HG03558 (cell line): ENCODE measurements around the gene SLPI.

Experiments
- ATAC-seq: cut with Tn5 transposase; IDR thresholded peaks from one replicate; pipeline ENCODE4 v1.9.1; 2021; ENCODE audit warnings: moderate number of reproducible peaks; ENCODE audit not compliant: unreplicated experiment; ENCODE audit errors: extremely low read depth

SLPI gene

GRCh38 chr20:45279992-45280391 lies 25.6 kb upstream of the SLPI start:
- ATAC-seq: no peak

DNA sequence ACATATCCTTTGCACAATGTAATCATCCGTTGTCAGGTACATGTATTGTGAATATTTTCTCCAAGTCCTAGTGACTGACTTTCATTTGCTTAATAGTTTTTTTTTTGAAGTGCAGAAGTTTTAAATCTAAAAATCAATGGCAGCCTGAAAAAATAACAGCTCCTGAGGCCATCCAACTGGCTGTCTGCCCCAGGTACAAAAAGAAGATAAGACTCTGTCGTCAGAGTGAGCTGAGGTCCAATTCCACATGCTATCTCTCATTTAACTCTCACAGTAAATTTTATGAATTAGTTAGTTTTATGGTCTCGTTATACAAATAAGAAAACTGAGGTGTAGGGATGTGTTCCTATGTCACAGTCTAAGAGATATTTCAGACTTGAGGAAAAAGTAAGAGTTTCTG lies 21.0 kb upstream of the SLPI start:
- no peak for ATAC-seq

DNA sequence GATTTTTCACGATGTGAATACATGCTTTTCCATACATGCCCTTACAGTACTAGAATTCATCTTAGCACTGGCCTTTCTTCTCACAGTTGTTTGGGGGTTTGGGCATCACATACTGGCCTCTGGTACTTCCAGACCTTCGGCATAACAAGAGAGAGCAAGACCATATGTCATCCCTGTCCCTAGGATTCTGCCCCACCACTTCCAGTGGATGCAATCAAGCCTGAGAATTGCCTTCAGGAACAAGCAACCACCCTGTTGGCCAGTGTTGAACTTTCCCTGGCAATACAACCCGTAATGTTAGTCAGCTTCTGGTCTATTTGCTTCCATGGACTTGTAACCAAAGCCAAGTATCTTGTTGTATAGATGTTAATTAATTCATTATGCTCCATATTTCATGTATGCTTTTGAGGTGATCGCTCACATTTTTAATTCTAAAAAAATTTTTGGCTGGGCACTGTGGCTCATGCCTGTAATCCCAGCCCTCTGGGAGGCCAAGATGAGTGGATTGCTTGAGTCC lies 15.4 kb upstream of the SLPI start:
- ATAC-seq: no peak

DNA sequence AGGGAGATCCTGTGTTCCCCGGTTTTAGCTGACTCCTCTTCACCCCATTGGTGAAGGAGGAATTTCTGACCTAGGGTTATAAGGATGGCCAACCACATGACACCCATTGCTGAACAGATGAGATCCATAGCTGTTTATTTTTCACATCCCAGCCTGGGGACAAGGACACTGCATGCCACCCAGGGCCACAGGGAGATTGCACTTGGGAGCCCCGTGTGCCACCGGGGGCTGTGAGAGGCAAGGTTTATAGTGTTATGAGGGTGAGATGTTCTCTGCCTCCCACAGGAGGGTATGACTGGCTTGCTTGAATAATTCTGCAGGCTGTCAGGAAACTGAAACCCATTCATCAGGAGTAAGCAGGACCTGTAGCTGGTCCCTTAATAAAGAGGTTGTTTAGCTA lies 14.7 kb upstream of the SLPI start:
- ATAC-seq: no peak

- no peak for ATAC-seq
These were observed 14.2 kb upstream of the SLPI start for GRCh38 chr20:45268531-45268930.

- ATAC-seq: no peak
These were observed 12.6 kb upstream of the SLPI start for GRCh38 chr20:45266977-45267376.

- ATAC-seq: no peak
These were observed 9.3 kb upstream of the SLPI start for GRCh38 chr20:45263556-45264266.

DNA sequence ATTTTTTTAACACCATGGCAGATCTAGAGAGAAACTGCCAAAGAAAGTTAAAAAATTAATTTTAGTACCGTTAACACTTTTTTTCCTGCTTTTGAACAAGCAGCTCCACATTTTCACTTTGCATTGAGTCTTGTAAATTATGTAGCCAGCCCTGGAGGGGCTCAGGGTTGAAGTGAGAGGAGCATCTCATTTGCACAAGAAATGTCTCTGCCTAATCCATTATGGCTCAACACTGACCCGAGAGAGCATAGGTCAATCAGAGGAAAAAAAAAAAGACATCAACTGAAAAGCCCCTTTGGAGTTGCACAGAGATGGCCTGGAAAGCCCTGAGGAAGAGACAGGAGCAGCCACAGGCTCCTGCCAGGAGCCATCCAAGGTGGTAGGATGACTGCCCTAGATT lies 4.3 kb upstream of the SLPI start:
- no peak for ATAC-seq

DNA sequence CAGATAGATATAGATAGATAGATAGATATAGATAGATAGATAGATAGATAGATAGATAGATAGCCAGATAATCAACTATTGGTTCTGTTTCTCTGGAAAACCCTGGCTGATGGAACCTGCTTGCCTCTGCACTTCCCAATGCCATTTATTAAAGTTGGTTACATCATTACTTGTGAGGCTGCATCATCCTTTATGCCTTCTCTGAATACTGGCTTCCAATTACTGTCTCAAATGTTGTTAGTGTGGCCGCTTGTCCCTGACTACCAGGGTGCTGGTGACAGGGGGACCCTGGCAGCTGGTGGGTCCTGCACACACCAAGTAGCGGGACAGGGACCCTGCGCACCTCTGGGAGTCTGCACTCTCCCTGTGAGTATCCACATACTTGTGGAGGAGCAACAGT lies 3.9 kb upstream of the SLPI start:
- ATAC-seq: no peak

DNA sequence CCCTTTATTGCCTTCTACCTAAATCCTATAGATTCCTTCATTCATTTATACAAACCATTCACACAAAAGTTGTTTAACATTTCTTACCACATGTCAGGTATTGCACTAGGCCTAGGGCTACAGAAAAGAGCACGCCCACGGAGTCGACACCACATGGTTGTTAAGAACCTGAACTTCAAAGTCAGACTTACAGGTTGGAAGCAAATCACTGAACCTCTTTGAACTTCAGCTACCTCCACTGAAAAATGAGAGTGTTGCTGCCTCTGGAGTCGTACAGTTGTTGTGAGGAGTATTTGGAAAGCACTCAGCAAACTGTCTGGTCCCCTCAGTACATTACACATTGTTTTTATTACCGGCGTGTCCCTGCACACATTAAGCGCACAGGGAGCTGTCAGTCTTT lies 3.3 kb upstream of the SLPI start:
- ATAC-seq: no peak

- ATAC-seq: no peak
These were observed 2.8 kb upstream of the SLPI start for GRCh38 chr20:45257161-45257560.

DNA sequence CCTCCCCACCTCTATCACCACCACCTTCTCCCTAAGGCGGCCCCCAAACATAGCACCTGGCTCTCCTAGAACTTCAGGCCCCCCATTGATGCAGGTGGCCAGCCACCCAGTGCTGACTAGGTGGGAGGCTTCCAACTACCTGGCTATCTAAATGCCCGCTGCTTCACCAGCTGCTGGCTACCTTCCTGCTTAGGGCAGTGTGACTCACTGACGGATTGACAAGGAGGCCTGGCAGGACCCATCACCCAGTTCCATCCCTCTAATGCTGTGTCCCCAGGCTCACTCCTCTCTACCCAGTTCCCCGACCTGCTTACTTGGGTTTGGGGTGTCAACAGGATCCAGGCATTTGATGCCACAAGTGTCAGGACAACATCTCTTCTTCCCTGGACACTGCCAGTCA lies 1.1 kb downstream of the SLPI start:
- ATAC-seq: no peak

- no peak for ATAC-seq
These were observed 2.3 kb downstream of the SLPI start for GRCh38 chr20:45251884-45252560.

GRCh38 chr20:45248609-45249008 lies 5.8 kb downstream of the SLPI start:
- no peak for ATAC-seq

- ATAC-seq: no peak
These were observed 6.5 kb downstream of the SLPI start for GRCh38 chr20:45247865-45248264.

DNA sequence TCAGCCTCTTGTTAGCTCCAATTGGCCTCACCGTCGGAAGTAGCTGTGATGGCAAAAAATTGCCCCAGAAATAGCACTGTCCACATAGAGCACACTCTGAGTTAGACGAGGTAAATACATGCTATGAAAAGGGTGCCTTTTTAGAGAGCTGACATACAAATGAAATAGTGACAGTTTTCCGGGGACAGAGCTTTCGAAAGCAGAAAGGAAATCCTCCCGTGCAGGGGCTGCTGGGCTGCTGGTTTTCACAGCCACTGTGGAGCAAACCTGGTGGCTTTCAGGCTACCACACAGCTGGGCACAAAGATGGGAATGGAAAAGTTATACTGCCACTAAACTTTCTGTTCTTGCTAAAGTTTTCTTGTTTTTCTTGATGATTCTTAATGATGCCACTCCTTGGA lies 8.3 kb downstream of the SLPI start:
- no peak for ATAC-seq

DNA sequence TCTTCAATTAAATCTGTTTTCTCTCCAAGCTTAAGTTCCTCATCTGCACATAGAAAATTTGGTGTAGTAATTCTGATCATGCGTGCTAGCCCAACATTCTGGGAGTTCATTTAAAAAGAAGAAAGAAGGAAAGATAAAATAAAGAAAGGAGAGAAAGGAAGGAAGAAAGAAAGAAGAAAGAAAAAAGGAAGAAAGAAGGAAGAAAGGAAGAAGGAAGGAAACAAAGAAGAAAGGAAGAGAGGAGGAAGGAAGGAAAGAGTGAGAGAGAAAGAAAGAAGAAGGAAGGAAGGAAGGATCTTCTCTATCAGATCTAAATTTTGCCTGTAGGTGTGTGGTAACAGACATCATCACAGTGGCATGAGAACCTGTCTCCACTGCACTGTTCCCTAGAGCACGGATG lies 16.2 kb downstream of the SLPI start:
- ATAC-seq: no peak

- ATAC-seq: no peak
These were observed 18.4 kb downstream of the SLPI start for GRCh38 chr20:45235995-45236394.

DNA sequence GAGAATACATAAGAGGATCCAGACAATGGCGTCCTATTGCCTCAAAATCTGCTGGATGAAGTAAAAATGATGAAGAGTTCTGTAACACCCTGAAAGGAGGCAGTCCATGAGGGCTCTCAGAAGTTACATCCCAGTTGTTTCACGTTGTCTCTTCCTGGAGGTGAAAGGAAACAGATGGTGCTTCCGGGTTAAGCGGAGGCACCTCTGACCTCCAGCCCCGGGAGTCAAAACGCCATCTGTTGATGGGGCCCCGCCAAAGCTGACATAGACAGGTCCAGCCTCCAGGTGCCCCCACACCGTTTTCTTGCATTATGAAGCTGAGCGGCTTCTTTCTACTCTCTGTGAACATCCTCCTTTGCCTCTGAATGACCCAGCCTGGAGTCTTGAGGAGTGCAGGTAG lies 23.7 kb downstream of the SLPI start:
- ATAC-seq: no peak

- ATAC-seq: no peak
These were observed 24.9 kb downstream of the SLPI start for GRCh38 chr20:45229264-45230056.

DNA sequence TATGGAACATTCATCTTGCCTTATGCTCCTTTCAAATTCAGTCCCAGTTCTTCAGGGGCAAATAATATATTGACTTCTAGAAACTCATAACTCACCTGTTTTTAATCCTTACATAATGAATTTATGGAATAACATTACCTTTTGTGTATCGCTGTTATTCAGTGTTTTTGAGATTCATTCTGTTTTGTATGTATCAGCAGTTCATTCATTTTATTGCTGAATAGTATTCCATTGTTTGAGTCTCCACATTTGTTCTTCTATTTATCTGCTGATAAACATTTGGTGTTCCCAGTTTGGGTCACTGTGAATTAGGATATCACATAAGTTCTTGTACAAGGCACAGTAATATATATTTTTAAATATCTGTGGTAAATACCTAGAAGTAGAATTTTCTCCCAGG lies 28.1 kb downstream of the SLPI start:
- no peak for ATAC-seq
